Sigmoid colon (tissue), 7 donors: ENCODE data around the gene TMEM19. TPM values are rescaled to one million over a fixed set of nuclear protein-coding genes. Genes with fewer than 3 reads are reported as not detected.

Experiments used
- DNase-seq: peaks from one replicate; pipeline ENCODE4 v3.0.0-alpha.2; 2019
- H3K27ac ChIP-seq, 4 donors: fragments of 200-600 bp; sonication (generic); one replicate each; pipeline ENCODE4 v1.5.1; 2016 to 2019; ENCODE audit warnings: mild to moderate bottlenecking in 1 of 4
- H3K27me3 ChIP-seq, 3 donors: fragments of 200-600 bp; sonication (generic); one replicate each; pipeline ENCODE4 v1.5.1; 2019; ENCODE audit warnings: mild to moderate bottlenecking in 1 of 3
- H3K36me3 ChIP-seq, 4 donors: fragments of 200-600 bp; sonication (generic); one replicate each; pipeline ENCODE4 v1.5.1; 2016 to 2019
- H3K4me1 ChIP-seq, 4 donors: fragments of 200-600 bp; sonication (generic); one replicate each; pipeline ENCODE4 v1.5.1; 2017 to 2019
- H3K4me3 ChIP-seq, 4 donors: fragments of 200-600 bp; sonication (generic); one replicate each; pipeline ENCODE4 v1.5.1; 2017 to 2019; ENCODE audit warnings: mild to moderate bottlenecking in 2 of 4, moderate library complexity in 1 of 4
- H3K9me3 ChIP-seq, 4 donors: fragments of 200-600 bp in 3 of 4; sonication (generic) in 3 of 4; one replicate each; pipeline versions ENCODE4 v1.5.1 to v1.6.1; 2013 to 2019
- CTCF ChIP-seq, 4 experiments: fragments of 450-650 bp in 3 of 4; fragments of 200-600 bp in 1 of 4; IDR thresholded peaks; one replicate each; pipeline ENCODE4 v1.5.1; 2016 to 2019; ENCODE audit warnings: antibody characterized with exemption in 4 of 4, mild to moderate bottlenecking in 3 of 4, moderate library complexity in 2 of 4
- EP300 ChIP-seq, 4 donors: sonication (generic); formaldehyde crosslinking; IDR thresholded peaks; one replicate each; pipeline ENCODE4 v1.6.1; 2017; ENCODE audit warnings: antibody characterized with exemption in 4 of 4
- POLR2A ChIP-seq, 2 donors: fragments of 450-650 bp; IDR thresholded peaks; one replicate each; pipeline ENCODE4 v1.6.1; 2016; ENCODE audit warnings: antibody characterized with exemption in 2 of 2, mild to moderate bottlenecking in 2 of 2, moderate library complexity in 2 of 2
- POLR2AphosphoS5 ChIP-seq, 4 donors: sonication (generic); formaldehyde crosslinking; IDR thresholded peaks; one replicate each; pipeline ENCODE4 v1.6.1; 2017; ENCODE audit warnings: antibody characterized with exemption in 4 of 4
- WGBS, 2 donors: extraction: QIAGEN DNeasy Blood & Tissue Kit; methylation state at CpG; one replicate each; pipeline ENCODE4 v1.1.7; 2013; 5-methylcytosine and 5-hydroxymethylcytosine counted together
- intact Hi-C: fragments of 100-400 bp; cut with DNase I; formaldehyde crosslinking; loops from one replicate; pipeline ENCODE4 v1.15.1; 2023
- polyA plus RNA-seq, 3 donors: library from polyadenylated mRNA; stranded (reverse); fragments of 200-250 nt; gene quantifications; one replicate each; pipeline ENCODE4 v1.2.3, GENCODE V29; 2013
- total RNA-seq, 4 donors: library from RNA; depleted of rRNA; stranded (reverse); fragments of >200 nt; gene quantifications; one replicate each; pipeline ENCODE4 v1.1.0, GENCODE V29; 2016
- donor health status: healthy with polysubstance abuse.
- donor health status: Bipolar disorder and iron deficiency.
- donor health status: healthy.

TMEM19 gene
- total and polyA plus RNA-seq, 7 donors = 3.6 to 23.5 (median 12.1) TPM

DNA sequence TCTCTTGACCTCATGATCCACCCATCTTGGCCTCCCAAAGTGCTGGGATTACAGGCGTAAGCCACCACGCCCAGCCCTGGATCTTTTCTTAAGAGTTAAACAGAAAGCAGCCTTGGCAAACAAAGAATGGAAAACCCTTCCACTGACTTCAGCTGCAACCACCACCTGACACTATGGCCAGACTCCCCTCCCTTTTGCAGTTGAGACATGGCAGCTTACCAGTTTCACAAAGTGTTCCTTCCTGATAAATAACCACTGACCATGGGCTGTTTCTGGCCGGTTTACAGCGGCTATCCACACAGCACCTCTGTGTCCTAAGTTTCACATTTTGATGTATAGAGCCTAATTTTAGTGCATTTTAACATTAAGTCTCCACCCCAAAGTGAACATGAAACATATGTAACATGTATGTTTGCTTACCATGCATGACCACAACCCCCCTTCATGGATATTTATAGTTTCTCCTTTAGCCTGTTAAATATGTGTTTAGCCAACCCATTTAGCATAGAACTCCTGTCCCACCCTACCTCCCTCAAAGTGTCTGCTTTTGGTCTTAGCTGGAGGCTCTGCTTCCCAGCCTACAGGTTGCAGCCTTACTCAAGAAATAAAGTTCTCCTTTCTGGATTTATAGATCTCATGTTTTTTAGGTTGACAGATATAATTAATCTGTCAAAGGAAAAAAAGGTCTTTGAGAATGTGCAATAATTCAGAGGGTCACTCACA, 36.1 kb downstream of the TMEM19 start:
- no peak overlapping the region for H3K4me3 ChIP-seq
- H3K36me3 ChIP-seq = no peaks in the 10 kb centered on the region
- 94 to 95% methylated on average over 4 of the region's 4 CpGs for WGBS, 2 donors
- H3K9me3 ChIP-seq = no peaks in the 10 kb centered on the region
- DNase-seq = no peak
- TF ChIP-seq CTCF (IDR thresholded peaks at IDR 0.05) (no peak), POLR2AphosphoS5 (IDR thresholded peaks at IDR 0.05) (no peak), EP300 (IDR thresholded peaks at IDR 0.05) (no peak), POLR2A (IDR thresholded peaks at IDR 0.05) (no peak)
- no peaks in the 10 kb centered on the region for H3K4me1 ChIP-seq
- H3K27me3 ChIP-seq = no peaks in the 10 kb centered on the region
- intact Hi-C loops = no loop called here
- H3K27ac ChIP-seq = no peak overlapping the region

- WGBS, 2 donors = 90 to 93% methylated on average over 3 of the region's 3 CpGs
- H3K4me3 ChIP-seq = no peak overlapping the region
- intact Hi-C loops = no loop called here
- H3K36me3 ChIP-seq = no peaks in the 10 kb centered on the region
- no peaks in the 10 kb centered on the region for H3K27me3 ChIP-seq
- no peak for DNase-seq
- no peak for TF ChIP-seq POLR2AphosphoS5 (IDR thresholded peaks at IDR 0.05)
- no peak for TF ChIP-seq POLR2A (IDR thresholded peaks at IDR 0.05)
- no peak for TF ChIP-seq CTCF (IDR thresholded peaks at IDR 0.05)
- no peak for TF ChIP-seq EP300 (IDR thresholded peaks at IDR 0.05)
- H3K27ac ChIP-seq = no peak overlapping the region
- H3K9me3 ChIP-seq = no peaks in the 10 kb centered on the region
- H3K4me1 ChIP-seq = no peaks in the 10 kb centered on the region
These were observed 39.1 kb downstream of the TMEM19 start for GRCh38 chr12:71725011-71725410.

DNA sequence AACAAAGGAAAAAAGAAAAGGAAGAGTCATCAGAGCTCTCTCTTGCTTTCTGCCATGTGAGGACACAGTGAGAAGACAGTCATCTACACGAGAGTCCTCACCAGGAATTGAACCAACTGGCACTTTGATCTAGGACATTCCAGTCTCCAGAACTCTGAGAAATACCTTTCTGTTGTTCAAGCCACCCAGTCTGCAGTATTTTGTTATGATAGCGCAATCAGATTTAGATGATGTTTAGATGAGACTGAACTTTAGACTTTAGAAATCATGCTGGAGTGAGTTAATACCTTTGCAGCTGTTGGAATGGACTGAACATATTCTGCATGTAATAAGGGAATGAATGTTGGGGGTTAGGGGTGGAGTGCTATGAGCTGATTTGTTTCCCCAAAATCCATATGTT, 40.7 kb downstream of the TMEM19 start:
- intact Hi-C loops = no loop called here
- H3K4me3 ChIP-seq = no peak overlapping the region
- no peak overlapping the region for H3K27ac ChIP-seq
- H3K27me3 ChIP-seq = no peaks in the 10 kb centered on the region
- DNase-seq = no peak
- 21 to 66% methylated on average over 2 of the region's 2 CpGs for WGBS, 2 donors
- no peaks in the 10 kb centered on the region for H3K36me3 ChIP-seq
- H3K9me3 ChIP-seq = no peaks in the 10 kb centered on the region
- TF ChIP-seq CTCF (IDR thresholded peaks at IDR 0.05) (no peak), POLR2A (IDR thresholded peaks at IDR 0.05) (no peak), EP300 (IDR thresholded peaks at IDR 0.05) (no peak), POLR2AphosphoS5 (IDR thresholded peaks at IDR 0.05) (no peak)
- no peaks in the 10 kb centered on the region for H3K4me1 ChIP-seq

GRCh38 chr12:71727958-71728357, 42.1 kb downstream of the TMEM19 start:
- DNase-seq = no peak
- Histone ChIP-seq H3K27ac (no peak overlapping the region), H3K4me3 (no peak overlapping the region), H3K36me3 (no peaks in the 10 kb centered on the region), H3K9me3 (no peaks in the 10 kb centered on the region), H3K27me3 (no peaks in the 10 kb centered on the region), H3K4me1 (no peaks in the 10 kb centered on the region)
- intact Hi-C loops = no loop called here
- no peak for TF ChIP-seq CTCF (IDR thresholded peaks at IDR 0.05)
- TF ChIP-seq EP300 (IDR thresholded peaks at IDR 0.05) = no peak
- TF ChIP-seq POLR2AphosphoS5 (IDR thresholded peaks at IDR 0.05) = no peak
- no peak for TF ChIP-seq POLR2A (IDR thresholded peaks at IDR 0.05)
- 91% methylated on average over 5 of the region's 5 CpGs for WGBS, 2 donors

- 77 to 83% methylated on average over 7 of the region's 7 CpGs for WGBS, 2 donors
- no peak overlapping the region for H3K4me3 ChIP-seq
- H3K9me3 ChIP-seq = no peaks in the 10 kb centered on the region
- H3K4me1 ChIP-seq = no peaks in the 10 kb centered on the region
- no peaks in the 10 kb centered on the region for H3K27me3 ChIP-seq
- H3K27ac ChIP-seq = no peak overlapping the region
- TF ChIP-seq CTCF (IDR thresholded peaks at IDR 0.05) (no peak), POLR2A (IDR thresholded peaks at IDR 0.05) (no peak), EP300 (IDR thresholded peaks at IDR 0.05) (no peak), POLR2AphosphoS5 (IDR thresholded peaks at IDR 0.05) (no peak)
- intact Hi-C loops = no loop called here
- DNase-seq = no peak
- no peaks in the 10 kb centered on the region for H3K36me3 ChIP-seq
These were observed 45.1 kb downstream of the TMEM19 start for GRCh38 chr12:71730936-71731335.
